Liver (tissue), 3 donors: Measurements from ENCODE around the gene SALL3.

Experiments used
- CTCF ChIP-seq: fragments of 150-350 bp; IDR thresholded peaks from 2 replicates; pipeline ENCODE4 v1.5.1; 2017; ENCODE audit warnings: improper control_type of control experiment, low read depth, low read length; ENCODE audit not compliant: missing input control
- EGR1 ChIP-seq, 2 donors: IDR thresholded peaks; 2 replicates each; pipeline ENCODE4 v1.6.1; 2016 to 2018; ENCODE audit warnings: antibody characterized with exemption in 2 of 2, low read depth in 2 of 2
- GABPA ChIP-seq, 2 donors: IDR thresholded peaks in 1 of 2; conservative IDR thresholded peaks in 1 of 2; 2 replicates each; pipeline ENCODE4 v1.6.1; 2016; ENCODE audit warnings: antibody characterized with exemption in 2 of 2, mild to moderate bottlenecking in 1 of 2, moderate library complexity in 1 of 2
- RXRA ChIP-seq, 2 donors: IDR thresholded peaks; 2 replicates each; pipeline ENCODE4 v1.6.1; 2017 to 2018; ENCODE audit warnings: antibody characterized with exemption in 2 of 2, mild to moderate bottlenecking in 1 of 2
- SP1 ChIP-seq: IDR thresholded peaks from 2 replicates; pipeline ENCODE4 v1.6.1; 2018; ENCODE audit warnings: antibody characterized with exemption, mild to moderate bottlenecking
- YY1 ChIP-seq: IDR thresholded peaks from 2 replicates; pipeline ENCODE4 v1.6.1; 2016; ENCODE audit warnings: antibody characterized with exemption, mild to moderate bottlenecking
- donor health status: healthy.
- donor health status: healthy.

- no peak for TF ChIP-seq RXRA (IDR thresholded peaks at IDR 0.05)
- TF ChIP-seq SP1, result no peak
- TF ChIP-seq CTCF, result no peak
- TF ChIP-seq YY1, result no peak
- no peak for TF ChIP-seq GABPA (IDR thresholded peaks at IDR 0.05 in 1 of 2, conservative IDR thresholded peaks at IDR 0.05 in 1 of 2)
- no peak for TF ChIP-seq EGR1 (IDR thresholded peaks at IDR 0.05; ENCODE audit: low read depth in 2 of 2)
Measured at GRCh38 chr18:79026491-79026890, 46.9 kb downstream of the SALL3 start.
